ENCODE results near the gene PCCA. TPM values are rescaled to one million over a fixed set of nuclear protein-coding genes. Genes with fewer than 3 reads are reported as not detected.
"Not testable (repeated sequence)": the region's sequence is repeated elsewhere in the genome, so short reads cannot be mapped to it uniquely, and the experiment has no call there.

Gene PCCA
- total RNA-seq, 1 donor from 2014 or later, result 53.6 TPM

DNA sequence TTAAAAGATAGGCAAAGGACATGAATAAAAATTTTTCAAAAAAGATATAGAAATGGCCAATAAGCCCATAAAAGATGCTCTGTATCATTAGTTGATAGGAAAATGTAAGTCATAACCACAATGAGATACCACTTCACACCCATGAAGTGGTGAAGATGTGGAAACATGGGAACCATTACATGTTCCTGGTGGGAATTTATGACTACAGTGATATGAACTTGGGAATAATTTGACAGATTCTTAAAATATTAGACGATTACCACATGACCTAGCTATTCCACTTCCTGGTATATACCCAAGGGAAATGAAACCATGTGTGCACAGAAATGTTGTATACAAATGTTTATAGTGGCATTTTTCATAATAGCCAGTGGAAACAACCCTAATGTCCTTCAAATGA is 267.5 kb downstream of the PCCA start:
- no peak for DNase-seq (ENCODE audit: low spot score)

- no peak for DNase-seq (ENCODE audit: low spot score)
Observed at GRCh38 chr13:100356889-100357288, 268.0 kb downstream of the PCCA start.

DNA sequence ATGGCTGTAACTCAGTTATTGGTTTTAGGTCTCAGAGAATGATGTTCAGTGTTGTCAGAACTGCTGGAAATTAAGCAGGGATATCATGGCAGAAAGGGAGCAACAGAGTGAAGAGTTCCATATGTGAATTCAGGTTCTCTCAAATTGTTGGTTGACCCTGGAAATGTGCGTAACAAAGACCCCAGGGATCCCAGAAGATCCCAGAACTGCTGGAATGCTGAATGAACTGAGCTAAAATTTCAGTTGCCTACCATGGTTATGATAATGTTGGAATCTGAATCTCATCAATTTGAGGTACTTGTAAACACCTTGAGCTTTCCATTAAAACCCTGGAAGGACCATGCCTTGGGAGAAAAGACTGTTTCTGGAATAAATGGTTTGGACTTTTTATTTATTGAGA is 268.9 kb downstream of the PCCA start:
- no peak for DNase-seq (ENCODE audit: low spot score)

- DNase-seq (ENCODE audit: low spot score), result no peak
Observed at GRCh38 chr13:100361504-100361903, 272.6 kb downstream of the PCCA start.

- no peak for DNase-seq (ENCODE audit: low spot score)
Observed at GRCh38 chr13:100362371-100362770, 273.5 kb downstream of the PCCA start.

GRCh38 chr13:100362781-100363180 is 273.9 kb downstream of the PCCA start:
- no peak for DNase-seq (ENCODE audit: low spot score)

DNA sequence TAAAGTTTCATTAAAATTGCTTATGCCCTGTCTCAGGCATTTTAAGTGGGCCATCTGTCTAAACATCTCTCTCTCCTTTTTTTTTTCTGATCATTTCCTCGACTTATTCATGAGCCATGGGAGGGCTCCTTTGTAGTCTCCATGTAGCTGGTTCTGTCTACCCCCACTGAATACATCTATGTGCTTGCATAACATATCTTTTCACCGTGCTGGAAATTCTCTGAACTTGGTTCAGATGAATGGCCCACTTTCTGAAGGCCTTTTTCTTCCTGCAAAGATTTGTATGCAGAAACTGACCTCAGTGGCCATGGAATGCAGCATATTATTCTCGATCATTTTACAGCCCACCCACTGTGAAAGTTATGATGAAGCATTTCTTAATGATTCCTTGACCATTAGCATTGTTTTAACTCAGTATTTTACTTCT is 274.4 kb downstream of the PCCA start:
- no peak for DNase-seq (ENCODE audit: low spot score)

DNA sequence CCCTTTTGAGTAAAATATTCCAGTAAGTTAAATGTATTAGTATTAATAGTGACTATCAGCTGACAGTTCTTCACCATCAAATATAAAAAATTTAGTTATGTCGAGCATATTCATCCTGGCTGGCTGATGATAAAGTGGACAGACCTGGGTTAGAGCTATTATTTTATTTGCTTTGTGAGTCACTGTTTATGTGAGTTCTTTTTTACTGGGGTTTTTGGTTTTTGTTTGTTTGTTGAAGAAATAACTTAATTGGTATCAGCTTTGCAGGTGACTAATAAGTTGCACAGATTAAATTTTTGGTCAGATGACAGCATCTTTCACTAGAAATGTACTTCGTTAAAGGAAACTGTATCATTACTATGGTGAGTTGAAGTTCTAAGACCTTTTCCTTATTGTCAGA is 275.0 kb downstream of the PCCA start:
- DNase-seq (ENCODE audit: low spot score), result no peak

GRCh38 chr13:100364591-100364990 is 275.7 kb downstream of the PCCA start:
- DNase-seq (ENCODE audit: low spot score), result no peak

- DNase-seq (ENCODE audit: low spot score), result no peak
Observed at GRCh38 chr13:100365680-100366079, 276.8 kb downstream of the PCCA start.

DNA sequence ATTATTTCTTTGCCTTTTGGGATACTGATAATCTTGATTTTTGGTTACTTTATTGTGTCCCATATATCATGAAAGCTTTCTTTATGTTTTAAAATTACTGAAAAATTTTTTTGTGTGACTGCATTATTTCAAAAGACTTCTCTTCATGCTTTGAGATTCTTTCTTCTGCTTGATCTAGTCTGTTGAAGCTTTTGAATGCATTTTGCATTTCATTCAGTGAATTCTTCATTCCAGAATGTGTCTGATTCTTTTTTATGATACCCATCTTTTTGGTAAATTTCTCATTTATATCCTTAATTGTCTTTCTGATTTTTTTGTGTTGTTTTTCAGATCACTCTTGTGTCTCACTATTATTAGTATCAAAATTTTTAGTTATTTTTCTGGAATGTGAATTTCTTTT is 289.6 kb downstream of the PCCA start:
- no peak for DNase-seq (ENCODE audit: low spot score)

GRCh38 chr13:100381595-100382224 is 292.8 kb downstream of the PCCA start:
- no peak for DNase-seq (ENCODE audit: low spot score)

DNA sequence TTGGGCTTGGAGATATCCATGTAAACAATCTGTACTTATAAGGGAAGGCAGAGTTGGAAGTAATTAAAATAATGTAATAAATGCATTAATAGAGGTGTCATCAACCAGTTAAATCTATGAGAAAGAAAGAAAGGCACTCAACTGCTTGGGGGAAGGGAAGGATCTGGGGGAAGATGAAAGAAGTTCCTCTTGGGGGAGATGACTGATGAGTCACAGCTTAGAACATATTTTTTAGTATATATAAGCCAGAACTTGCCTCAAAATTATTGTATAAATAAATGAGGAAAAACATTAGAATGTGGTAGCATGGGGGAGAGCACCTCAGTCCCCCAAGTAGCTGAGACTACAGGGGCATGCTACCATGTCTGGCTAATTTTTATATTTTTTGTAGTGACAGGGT is 293.9 kb downstream of the PCCA start:
- DNase-seq (ENCODE audit: low spot score), result no peak

- DNase-seq (ENCODE audit: low spot score), result no peak
Observed at GRCh38 chr13:100387416-100387815, 298.5 kb downstream of the PCCA start.

GRCh38 chr13:100388150-100388549 is 299.3 kb downstream of the PCCA start:
- DNase-seq (ENCODE audit: low spot score), result not testable (repeated sequence)

DNA sequence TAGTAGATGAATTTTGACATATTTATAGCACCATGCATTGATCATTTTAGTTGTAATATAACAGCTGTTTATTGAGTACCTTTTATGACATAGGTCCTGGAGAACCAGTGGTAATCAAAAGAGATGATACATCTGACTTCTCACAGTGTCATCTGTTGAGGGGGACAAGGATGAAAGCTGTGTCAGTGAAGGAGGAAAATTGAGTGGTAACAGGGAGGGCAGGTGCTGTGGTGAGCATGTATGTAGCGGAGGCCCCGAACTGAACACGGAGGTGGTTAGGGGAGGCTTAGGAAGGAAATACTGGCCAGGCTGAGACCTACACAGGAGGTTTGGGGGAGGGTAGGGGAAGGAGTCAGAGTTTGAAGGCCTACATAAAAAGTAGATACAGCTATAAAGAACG is 300.0 kb downstream of the PCCA start:
- DNase-seq (ENCODE audit: low spot score), result no peak

DNA sequence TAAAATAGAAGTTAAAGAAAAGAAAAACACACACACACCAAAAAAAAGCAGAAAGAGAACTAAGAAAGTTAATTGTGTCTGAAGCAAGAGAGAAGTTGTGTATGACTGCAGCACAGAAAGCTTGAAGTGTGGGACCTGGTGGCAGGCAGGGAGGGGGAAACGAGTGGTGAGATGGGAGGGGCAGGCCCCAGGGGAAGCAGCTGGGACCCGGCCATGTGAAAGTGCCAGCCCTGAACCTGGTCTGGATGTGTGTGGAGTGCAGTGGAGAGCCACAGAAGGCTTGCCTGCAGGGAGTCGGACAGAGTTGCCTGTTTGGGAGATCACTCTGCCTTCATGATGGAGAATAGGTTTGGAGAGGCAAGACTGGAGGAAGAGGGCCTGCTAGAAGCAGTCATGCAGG is 300.7 kb downstream of the PCCA start:
- no peak for DNase-seq (ENCODE audit: low spot score)

- DNase-seq (ENCODE audit: low spot score), result no peak
Observed at GRCh38 chr13:100392709-100393630, 304.1 kb downstream of the PCCA start.

DNA sequence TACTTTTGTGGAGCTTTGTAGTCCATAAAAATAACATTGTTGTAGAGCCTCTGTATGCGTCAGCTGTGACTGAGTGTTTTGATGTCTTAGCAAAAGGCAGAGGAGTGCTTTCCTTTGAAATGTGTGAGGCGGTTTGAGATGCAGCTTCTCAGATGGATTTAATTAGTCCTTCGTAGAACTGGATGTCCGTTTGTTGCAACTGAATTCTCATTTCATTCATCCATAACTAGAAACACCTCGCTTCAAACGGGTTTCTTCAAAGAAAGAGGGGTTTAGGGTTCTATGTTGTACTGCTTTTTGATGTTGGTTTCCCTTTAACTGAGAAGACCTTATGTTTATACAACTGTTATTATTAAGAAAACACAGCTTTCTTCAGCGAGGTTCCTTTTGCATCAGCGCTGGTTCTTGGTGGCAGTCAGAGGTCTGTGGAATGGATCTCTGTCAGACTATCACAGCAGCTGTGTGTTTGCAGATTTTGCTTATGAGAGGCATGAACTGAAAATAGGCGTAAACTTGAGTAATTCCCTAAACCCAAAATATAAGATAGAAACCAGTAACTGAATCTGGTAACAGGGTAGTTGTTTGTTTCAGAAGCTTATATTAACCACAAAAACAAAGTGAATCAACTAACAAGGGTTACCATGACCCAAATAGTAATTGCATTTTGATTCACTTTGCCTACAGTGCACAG is 305.3 kb downstream of the PCCA start:
- no peak for DNase-seq (ENCODE audit: low spot score)

- no peak for DNase-seq (ENCODE audit: low spot score)
Observed at GRCh38 chr13:100395698-100396373, 306.9 kb downstream of the PCCA start.

- DNase-seq (ENCODE audit: low spot score), result no peak
Observed at GRCh38 chr13:100396776-100397175, 307.9 kb downstream of the PCCA start.

- no peak for DNase-seq (ENCODE audit: low spot score)
Observed at GRCh38 chr13:100397627-100398026, 308.7 kb downstream of the PCCA start.
